Endothelial cell of umbilical vein (primary cell): Measurements from ENCODE around the gene UPF1. TPM values are rescaled to one million over a fixed set of nuclear protein-coding genes. Genes with fewer than 3 reads are reported as not detected.

ENCODE experiments used
- BruUV-seq: library from RNA; stranded (reverse); fragments of 400-500 nt; replicated peaks from 2 replicates; lab custom pipeline; 2021; lab: Mats Ljungman, UMichigan
- CTCF ChIA-PET: fragments of 300-600, 350-600 bp; sonication (Branson Sonifier 250); formaldehyde crosslinking; loops from one replicate; lab custom pipeline; 2021; ENCODE audit warnings: antibody characterized with exemption, inconsistent platforms; lab: Charles Lee
- POLR2A ChIA-PET: fragments of 300-600, 350-600 bp; sonication (Branson Sonifier 250); formaldehyde crosslinking; loops from one replicate; lab custom pipeline; 2021; ENCODE audit warnings: antibody characterized with exemption, inconsistent platforms; lab: Charles Lee
- DNase-seq: peaks from one replicate; pipeline ENCODE4 v3.0.0-alpha.2; 2011; ENCODE audit warnings: low read depth, low spot score
- FAIRE-seq: peaks from 2 replicates; lab custom pipeline; 2011; peaks lifted over from hg19 to GRCh38; lab: Jason Lieb, UNC
- H2AFZ ChIP-seq: 2 replicates; pipeline ENCODE4 v1.6.0; 2012; ENCODE audit warnings: low read depth, low read length, control low read depth, inconsistent platforms
- H3K27ac ChIP-seq: 2 replicates; pipeline ENCODE4 v1.5.1; 2011; ENCODE audit warnings: low read depth, mild to moderate bottlenecking, control low read depth, low read length, moderate library complexity; ENCODE audit not compliant: insufficient read depth
- H3K27me3 ChIP-seq, 2 experiments: 2 replicates each; pipeline versions ENCODE4 v1.6.0 to v1.6.1; 2011; ENCODE audit warnings: low read length in 2 of 2, mixed read lengths in 1 of 2; ENCODE audit not compliant: control insufficient read depth in 2 of 2, insufficient read depth in 2 of 2
- H3K36me3 ChIP-seq, 2 experiments: 2 replicates in 1 of 2; 3 replicates in 1 of 2; pipeline ENCODE4 v1.5.1; 2011; ENCODE audit warnings: low read length in 2 of 2, mild to moderate bottlenecking in 1 of 2, moderate library complexity in 1 of 2; ENCODE audit not compliant: control insufficient read depth in 2 of 2, insufficient read depth in 2 of 2; ENCODE audit errors: extremely low read depth in 1 of 2
- H3K4me1 ChIP-seq: 3 replicates; pipeline ENCODE4 v1.5.1; 2011; ENCODE audit warnings: mild to moderate bottlenecking, low read length; ENCODE audit not compliant: control insufficient read depth, insufficient read depth; ENCODE audit errors: extremely low read depth
- H3K4me2 ChIP-seq: 2 replicates; pipeline ENCODE4 v1.6.1; 2011; ENCODE audit warnings: low read length, control low read depth, mixed read lengths; ENCODE audit not compliant: insufficient read depth
- H3K4me3 ChIP-seq, 3 experiments: fragments of 200-600 bp in 1 of 3; sonication (generic), shearing (Covaris generic) in 1 of 3; replicated peaks in 1 of 3; 2 replicates each; pipeline ENCODE4 v1.5.1; 2011 to 2016; ENCODE audit warnings: control low read depth in 3 of 3, low read length in 3 of 3, mild to moderate bottlenecking in 2 of 3, inconsistent platforms in 1 of 3, low read depth in 1 of 3, moderate library complexity in 1 of 3; ENCODE audit not compliant: insufficient read depth in 1 of 3
- H3K79me2 ChIP-seq: 2 replicates; pipeline ENCODE4 v1.6.0; 2012; ENCODE audit warnings: low read length, inconsistent platforms; ENCODE audit not compliant: control insufficient read depth, insufficient read depth
- H3K9ac ChIP-seq: replicated peaks from 2 replicates; pipeline ENCODE3; 2011; ENCODE audit warnings: low read length, control low read depth; ENCODE audit not compliant: insufficient read depth; ENCODE audit errors: extremely low read depth
- H3K9me1 ChIP-seq: replicated peaks from 3 replicates; pipeline ENCODE4 v1.6.0; 2011; ENCODE audit warnings: mild to moderate bottlenecking, low read length; ENCODE audit not compliant: control insufficient read depth, insufficient read depth; ENCODE audit errors: extremely low read depth
- H3K9me3 ChIP-seq: replicated peaks from 2 replicates; pipeline ENCODE4 v1.5.1; 2012; ENCODE audit warnings: low read length, inconsistent platforms; ENCODE audit not compliant: control insufficient read depth, insufficient read depth
- H4K20me1 ChIP-seq: replicated peaks from 2 replicates; pipeline ENCODE3; 2011; ENCODE audit warnings: mild to moderate bottlenecking, low read length; ENCODE audit not compliant: control insufficient read depth, insufficient read depth; ENCODE audit errors: extremely low read depth
- EZH2 ChIP-seq: IDR thresholded peaks from 2 replicates; pipeline ENCODE4 v1.6.1; 2012; ENCODE audit warnings: borderline replicate concordance, low read depth, mild to moderate bottlenecking, moderate library complexity, low read length, inconsistent platforms; ENCODE audit not compliant: severe bottlenecking
- FOS ChIP-seq: IDR thresholded peaks from 2 replicates; pipeline ENCODE4 v1.6.1; 2011; ENCODE audit warnings: mild to moderate bottlenecking, low read length, moderate library complexity, borderline replicate concordance; ENCODE audit not compliant: insufficient read depth
- GATA2 ChIP-seq: IDR thresholded peaks from 2 replicates; pipeline ENCODE4 v1.7.0; 2011; ENCODE audit warnings: low read depth, mild to moderate bottlenecking, moderate library complexity, mixed read lengths, low read length; ENCODE audit not compliant: insufficient read length, insufficient read depth
- JUN ChIP-seq: IDR thresholded peaks from 2 replicates; pipeline ENCODE4 v1.6.1; 2011; ENCODE audit warnings: borderline replicate concordance, low read depth; ENCODE audit not compliant: insufficient read length, insufficient read depth
- MYC ChIP-seq: IDR thresholded peaks from one replicate; pipeline ENCODE4 v1.6.1; 2011; ENCODE audit warnings: mild to moderate bottlenecking, low read depth, low read length
- POLR2A ChIP-seq: IDR thresholded peaks from 2 replicates; pipeline ENCODE4 v1.6.1; 2012; ENCODE audit warnings: low read depth, mild to moderate bottlenecking, control low read depth, low read length
- POLR2AphosphoS5 ChIP-seq: IDR thresholded peaks from 2 replicates; pipeline ENCODE4 v1.6.1; 2012; ENCODE audit warnings: low read depth, mild to moderate bottlenecking, control low read depth, low read length, moderate library complexity; ENCODE audit not compliant: insufficient read depth
- dilution Hi-C: fragments of 300-500 bp; cut with MboI; formaldehyde crosslinking; loops from one replicate; pipeline ENCODE4 v1.15.0; 2019; ENCODE audit warnings: low sequenced_read_pairs; ENCODE audit not compliant: extremely low pct_ligation_motif_present
- intact Hi-C: fragments of 100-400 bp; cut with micrococcal nuclease; formaldehyde crosslinking; loops from one replicate; pipeline ENCODE4 v1.10.0; 2022
- polyA plus RNA-seq, 4 experiments: library from polyadenylated mRNA; depleted of rRNA in 3 of 4; stranded (reverse) in 3 of 4; unstranded in 1 of 4; fragments of >200 nt; gene quantifications; 2 replicates each; pipeline versions ENCODE4 v1.2.1 to v1.2.3, GENCODE V29; 2011 to 2012; ENCODE audit warnings: missing spikeins in 1 of 4
- total RNA-seq: library from RNA; stranded (reverse); gene quantifications from 2 replicates; pipeline ENCODE4 v1.2.3, GENCODE V29; 2021
- TF ChIP-seq, protein P1 (sequence below): IDR thresholded peaks from 2 replicates; pipeline ENCODE4 v1.6.1; 2011; ENCODE audit not compliant: insufficient read depth, insufficient read length
- TF ChIP-seq, protein P2 (sequence below), 2 donors: IDR thresholded peaks; 1 replicate in 1 of 2; 2 replicates in 1 of 2; pipeline ENCODE4 v1.5.1; 2011; ENCODE audit warnings: low read length in 2 of 2, mild to moderate bottlenecking in 2 of 2, moderate library complexity in 2 of 2, control low read depth in 1 of 2, inconsistent platforms in 1 of 2, low read depth in 1 of 2; ENCODE audit not compliant: insufficient read depth in 1 of 2; ENCODE audit errors: extremely low read depth in 1 of 2

Gene UPF1
- total and polyA plus RNA-seq, 2 donors (not counting 3 experiments of a cell fraction or from before 2014, with no cell fraction given), result 65.9 to 68.2 TPM

DNA sequence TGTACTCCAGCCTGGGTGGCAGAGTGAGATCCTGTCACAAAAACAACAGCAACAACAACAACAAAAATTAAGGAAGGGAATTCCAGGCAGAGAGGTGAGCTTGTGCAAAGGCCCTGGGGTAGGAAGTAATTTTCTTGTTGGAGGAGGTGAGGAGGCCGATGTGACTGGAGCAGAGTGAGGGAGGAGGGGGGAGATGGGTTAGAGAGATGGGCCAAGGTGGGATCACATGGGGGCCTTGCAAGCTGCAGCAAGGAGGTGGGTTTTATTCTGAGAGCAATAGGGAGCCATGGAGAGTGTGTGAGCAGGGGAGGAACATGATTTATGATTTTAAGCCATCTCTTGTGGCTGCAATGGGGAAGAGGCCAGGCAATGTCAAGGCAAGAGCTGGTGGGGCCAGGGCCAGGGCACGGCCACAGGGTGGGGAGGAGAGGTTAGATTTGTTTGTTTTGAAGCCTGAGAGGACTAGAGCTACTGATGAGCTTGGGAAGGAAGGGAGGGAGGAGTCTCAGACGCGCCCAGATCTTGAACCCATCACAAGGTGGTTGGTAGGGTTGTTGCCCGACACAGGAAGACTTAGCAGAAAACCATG lies 28.1 kb upstream of the UPF1 start:
- CTCF ChIA-PET, result no interaction called here
- no peak overlapping the region for H3K27ac ChIP-seq
- H3K9me1 ChIP-seq, result no peaks in the 10 kb centered on the region
- H3K9me3 ChIP-seq, result no peaks in the 10 kb centered on the region
- intact Hi-C loops (no loop called here), dilution Hi-C loops (no loop called here)
- no TSS peak for BruUV-seq
- H3K36me3 ChIP-seq, result no peaks in the 10 kb centered on the region
- H3K4me2 ChIP-seq, result no peak overlapping the region
- FAIRE-seq, result no peak
- H3K27me3 ChIP-seq, result peaks cover 0 to 3% of the 10 kb centered on the region in 2 experiments
- no peak overlapping the region for H2AFZ ChIP-seq
- POLR2A ChIA-PET, result no interaction called here
- H3K79me2 ChIP-seq, result no peaks in the 10 kb centered on the region
- H3K4me1 ChIP-seq, result no peaks in the 10 kb centered on the region
- TF ChIP-seq EZH2 (no peak), FOS (no peak), POLR2AphosphoS5 (no peak), MYC (no peak), GATA2 (no peak), JUN (no peak), POLR2A (no peak)
- TF ChIP-seq, protein P1, sequence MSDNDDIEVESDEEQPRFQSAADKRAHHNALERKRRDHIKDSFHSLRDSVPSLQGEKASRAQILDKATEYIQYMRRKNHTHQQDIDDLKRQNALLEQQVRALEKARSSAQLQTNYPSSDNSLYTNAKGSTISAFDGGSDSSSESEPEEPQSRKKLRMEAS, result no peak
- TF ChIP-seq, protein P2, sequence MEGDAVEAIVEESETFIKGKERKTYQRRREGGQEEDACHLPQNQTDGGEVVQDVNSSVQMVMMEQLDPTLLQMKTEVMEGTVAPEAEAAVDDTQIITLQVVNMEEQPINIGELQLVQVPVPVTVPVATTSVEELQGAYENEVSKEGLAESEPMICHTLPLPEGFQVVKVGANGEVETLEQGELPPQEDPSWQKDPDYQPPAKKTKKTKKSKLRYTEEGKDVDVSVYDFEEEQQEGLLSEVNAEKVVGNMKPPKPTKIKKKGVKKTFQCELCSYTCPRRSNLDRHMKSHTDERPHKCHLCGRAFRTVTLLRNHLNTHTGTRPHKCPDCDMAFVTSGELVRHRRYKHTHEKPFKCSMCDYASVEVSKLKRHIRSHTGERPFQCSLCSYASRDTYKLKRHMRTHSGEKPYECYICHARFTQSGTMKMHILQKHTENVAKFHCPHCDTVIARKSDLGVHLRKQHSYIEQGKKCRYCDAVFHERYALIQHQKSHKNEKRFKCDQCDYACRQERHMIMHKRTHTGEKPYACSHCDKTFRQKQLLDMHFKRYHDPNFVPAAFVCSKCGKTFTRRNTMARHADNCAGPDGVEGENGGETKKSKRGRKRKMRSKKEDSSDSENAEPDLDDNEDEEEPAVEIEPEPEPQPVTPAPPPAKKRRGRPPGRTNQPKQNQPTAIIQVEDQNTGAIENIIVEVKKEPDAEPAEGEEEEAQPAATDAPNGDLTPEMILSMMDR (IDR thresholded peaks at IDR 0.05; ENCODE audit: extremely low read depth in 1 of 2, insufficient read depth in 1 of 2, low read depth in 1 of 2, low read length in 2 of 2), result no peak
- H3K9ac ChIP-seq, result no peak overlapping the region
- no peaks in the 10 kb centered on the region for H4K20me1 ChIP-seq
- no peak for DNase-seq
- H3K4me3 ChIP-seq, result no peak overlapping the region
